GM18858 (cell line): Measurements from ENCODE around the gene TNNC2.
"Not testable (repeated sequence)": the region's sequence is repeated elsewhere in the genome, so short reads cannot be mapped to it uniquely, and the experiment has no call there.

ENCODE experiments used
- ATAC-seq: cut with Tn5 transposase; IDR thresholded peaks from one replicate; pipeline ENCODE4 v1.9.1; 2021; ENCODE audit not compliant: unreplicated experiment

Gene TNNC2

DNA sequence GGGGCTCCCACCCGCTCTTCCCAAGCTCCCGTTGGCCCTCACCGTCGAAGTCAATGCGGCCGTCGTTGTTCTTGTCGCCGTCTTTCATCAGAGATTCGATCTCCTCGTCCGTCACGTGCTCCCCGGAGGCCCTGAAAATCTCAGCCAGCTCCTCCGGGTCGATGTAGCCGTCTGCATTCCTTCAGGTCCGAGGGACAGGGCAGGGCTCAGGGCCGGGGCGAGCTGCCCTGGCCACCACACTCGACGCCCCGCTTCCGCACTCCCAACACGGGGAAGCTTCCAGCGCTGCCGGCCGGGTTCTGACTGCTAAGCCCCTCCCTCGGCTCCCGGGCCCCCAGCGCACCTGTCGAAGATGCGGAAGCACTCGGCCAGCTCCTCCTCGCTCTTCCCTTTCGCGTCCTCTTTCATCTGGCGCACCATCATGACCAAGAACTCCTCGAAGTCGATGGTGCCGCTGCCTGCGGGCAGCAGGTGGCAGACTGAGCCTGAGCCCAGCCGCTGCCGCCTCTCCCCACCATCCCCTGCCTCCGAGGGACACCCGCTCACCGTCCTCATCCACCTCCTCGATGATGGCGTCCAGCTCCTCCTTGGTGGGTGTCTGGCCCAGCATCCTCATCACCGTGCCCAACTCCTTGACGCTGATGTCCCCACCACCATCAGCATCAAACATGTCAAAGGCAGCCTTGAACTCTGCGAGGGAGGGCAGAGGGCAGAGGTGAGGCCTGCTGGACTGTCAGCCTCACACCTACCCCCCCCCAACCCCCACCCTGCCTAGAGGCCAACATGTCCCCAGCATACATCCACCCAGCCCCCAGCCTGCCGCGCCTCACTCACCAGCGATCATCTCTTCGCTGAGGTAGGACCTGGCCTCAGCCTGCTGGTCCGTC is 2.9 kb downstream of the TNNC2 start:
- no peak for ATAC-seq

DNA sequence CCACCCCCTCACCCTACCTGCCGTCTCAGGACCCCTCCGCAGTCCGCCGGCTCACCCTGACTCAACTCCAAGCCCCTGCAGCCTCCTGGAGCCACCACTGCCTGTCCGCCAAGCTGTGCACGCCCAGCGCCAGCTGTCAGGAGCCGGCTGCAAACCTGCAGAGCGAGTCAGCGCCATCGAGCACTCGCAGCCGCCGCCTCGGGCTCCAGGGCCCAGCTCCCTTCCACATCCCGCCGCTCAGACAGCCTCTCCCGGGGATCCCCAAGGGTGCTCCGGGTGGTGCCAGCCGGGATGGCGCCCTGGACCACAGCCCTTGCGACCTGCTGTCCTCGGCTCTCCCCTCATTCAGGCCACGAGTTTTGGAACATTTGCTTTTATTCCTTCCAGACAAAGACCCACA is 4.3 kb downstream of the TNNC2 start:
- no peak for ATAC-seq

DNA sequence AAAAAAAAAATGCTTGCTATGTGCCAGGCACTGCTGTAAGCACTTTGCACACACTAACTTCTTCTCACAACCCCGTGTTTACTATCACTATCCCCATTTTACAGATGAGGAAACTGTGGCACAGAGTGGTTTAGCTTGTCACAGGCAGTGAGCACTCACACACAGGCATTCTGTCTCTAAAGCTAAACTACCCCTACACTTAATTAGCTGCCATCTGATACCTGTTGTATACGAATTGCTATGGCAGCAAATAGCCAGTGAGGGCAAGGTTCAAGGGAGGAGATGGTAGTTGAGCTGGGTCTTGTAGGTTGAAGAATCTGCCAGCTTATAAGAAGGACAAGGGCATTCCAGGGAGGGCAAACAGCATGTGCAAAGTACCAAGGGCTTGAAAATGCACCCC is 5.2 kb downstream of the TNNC2 start:
- ATAC-seq, result no peak

DNA sequence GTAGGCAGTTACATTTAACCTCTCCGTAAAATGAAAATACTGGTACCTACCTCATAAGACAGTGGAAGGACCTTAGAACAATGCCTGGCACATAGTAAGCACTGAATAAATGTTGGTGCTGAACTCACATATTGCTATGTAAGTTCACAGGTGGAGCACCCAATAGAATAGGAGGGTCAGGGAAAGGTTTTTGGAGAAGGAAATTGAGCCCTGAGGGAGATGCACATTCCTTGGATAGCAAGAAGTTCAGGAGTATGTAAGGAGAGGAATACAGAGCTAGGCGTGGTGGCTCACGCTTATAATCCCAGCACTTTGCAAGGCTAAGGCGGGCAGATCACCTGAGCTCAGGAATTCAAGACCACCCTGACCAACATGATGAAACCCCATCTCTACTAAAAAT is 7.6 kb downstream of the TNNC2 start:
- ATAC-seq, result no peak

DNA sequence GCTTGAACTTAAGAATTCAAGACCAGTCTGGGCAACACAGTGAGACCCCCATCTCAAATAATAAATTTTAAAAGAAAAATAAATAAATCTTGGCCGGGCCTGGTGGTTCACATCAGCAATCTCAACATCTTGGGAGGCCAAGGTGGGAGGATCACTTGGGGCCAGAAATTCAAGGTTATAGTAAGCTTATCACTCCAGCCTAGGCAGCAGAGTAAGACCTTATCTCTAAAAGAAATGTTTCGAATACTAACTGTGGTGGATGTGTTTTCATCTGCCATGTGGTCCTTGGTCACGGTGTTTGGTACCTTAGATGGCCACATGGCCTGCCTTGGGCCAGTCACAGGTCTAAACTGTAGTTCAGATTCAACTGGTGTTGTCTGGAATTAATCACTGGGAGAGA is 8.9 kb downstream of the TNNC2 start:
- ATAC-seq, result no peak

DNA sequence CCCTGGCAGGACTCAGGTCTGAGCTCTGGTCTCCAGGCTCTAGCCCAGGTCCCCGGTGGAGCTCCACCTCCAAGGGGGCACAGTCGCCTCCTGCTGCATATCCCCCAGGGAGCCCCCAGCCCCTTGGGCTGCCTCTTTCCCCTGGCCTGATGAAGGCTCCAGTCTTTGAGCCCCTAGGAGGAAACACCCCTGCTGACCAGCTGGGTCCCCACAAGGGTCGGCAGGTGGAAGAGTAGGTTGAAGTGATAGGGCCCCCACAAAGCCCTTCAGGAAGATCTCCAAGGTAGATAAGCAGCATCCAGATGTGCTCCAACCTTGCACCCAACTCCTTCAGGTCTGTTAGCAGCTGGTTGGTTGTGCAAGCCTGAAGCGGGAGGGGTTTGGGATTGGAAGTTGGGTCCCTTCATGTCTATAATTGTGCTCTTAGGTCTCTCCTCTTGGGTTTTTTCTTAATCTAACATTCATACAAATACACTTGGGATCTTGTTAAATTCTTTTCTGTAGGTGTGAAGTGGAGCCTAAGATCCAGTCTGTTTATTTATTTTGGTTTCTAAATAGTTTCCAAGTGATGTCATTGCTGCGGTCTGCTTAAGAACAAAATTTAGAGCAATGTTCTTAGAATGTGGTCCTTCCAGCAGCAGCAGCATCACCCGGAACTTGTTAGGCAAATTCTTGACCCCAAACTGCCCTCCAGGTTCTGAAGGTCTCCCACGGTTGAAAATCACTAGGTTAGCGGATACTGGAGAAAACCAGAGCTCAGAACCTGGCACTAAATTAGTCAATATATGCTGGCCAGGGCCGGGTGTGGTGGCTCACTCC is 9.5 kb downstream of the TNNC2 start:
- no peak for ATAC-seq

DNA sequence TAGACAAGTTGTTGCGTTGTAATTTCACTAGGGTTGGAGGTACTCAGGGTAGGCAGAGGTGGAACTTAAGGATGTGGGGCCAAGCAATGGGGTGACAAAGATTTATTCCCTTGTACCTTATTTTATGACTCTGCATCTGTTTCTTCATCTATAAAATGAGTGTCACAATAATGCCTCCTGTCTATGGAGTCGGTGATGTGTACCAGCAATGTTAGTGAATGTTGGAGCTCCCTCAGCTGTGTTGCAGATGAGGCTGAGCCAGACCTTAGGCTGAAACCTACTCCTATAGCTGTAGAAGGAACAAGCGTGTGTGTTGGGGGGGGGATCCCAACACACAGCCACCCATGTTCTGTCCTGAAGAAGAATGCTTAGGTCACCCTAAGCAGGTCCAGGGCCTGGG is 10.2 kb downstream of the TNNC2 start:
- no peak for ATAC-seq

DNA sequence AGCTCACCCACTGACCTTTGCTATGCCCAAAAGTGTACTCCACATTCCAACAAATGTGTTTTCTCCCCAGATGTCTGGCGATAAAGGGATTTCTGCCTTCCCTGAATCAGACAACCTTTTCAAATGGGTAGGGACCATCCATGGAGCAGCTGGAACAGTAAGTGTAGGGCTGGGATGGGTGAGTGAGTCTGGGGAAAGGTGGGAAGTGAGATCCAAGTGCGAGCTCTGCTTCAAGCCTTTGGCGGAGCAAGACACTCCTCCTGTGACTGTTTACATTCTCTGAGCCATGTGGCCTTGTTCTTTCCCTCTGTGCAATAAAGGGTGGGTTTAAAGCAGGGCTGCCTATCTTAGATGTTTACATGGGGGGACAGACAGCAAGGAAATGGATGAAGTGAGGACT is 12.8 kb downstream of the TNNC2 start:
- no peak for ATAC-seq

DNA sequence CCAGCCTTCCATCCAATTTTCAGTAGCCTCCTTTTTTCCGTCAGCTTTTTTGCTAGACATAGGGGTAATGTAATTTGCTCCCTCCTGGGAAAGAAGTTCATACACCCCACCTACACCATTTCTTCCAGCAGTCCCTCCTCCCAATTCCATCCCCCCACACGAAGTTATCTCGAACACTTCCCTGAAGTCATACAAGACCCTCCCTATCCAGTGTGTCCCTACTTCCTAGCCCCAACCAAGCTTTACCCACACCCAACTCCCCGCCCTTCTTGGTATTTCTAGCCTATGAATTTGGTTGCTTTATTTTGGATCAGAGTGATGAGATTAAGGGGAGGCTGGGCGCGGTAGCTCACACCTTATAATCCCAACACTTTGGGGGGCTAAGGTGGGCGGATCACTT is 13.6 kb downstream of the TNNC2 start:
- ATAC-seq, result no peak

DNA sequence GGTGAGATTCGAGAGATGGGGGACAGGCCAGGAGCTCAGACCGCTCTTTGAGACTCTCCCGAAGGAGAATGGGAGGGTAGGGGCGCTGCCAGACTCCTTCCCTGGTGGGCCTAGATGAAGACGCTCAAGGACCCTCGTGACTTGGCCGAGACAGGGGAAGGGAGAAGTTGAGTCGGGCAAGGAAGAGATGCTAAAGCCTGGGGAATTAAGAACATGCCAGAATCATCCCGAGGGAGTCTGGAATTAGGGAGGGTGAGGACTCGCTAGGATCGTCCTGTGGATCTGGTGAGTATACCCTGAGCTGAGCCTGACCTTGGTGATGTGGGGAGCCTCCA is 14.1 kb downstream of the TNNC2 start:
- no peak for ATAC-seq

DNA sequence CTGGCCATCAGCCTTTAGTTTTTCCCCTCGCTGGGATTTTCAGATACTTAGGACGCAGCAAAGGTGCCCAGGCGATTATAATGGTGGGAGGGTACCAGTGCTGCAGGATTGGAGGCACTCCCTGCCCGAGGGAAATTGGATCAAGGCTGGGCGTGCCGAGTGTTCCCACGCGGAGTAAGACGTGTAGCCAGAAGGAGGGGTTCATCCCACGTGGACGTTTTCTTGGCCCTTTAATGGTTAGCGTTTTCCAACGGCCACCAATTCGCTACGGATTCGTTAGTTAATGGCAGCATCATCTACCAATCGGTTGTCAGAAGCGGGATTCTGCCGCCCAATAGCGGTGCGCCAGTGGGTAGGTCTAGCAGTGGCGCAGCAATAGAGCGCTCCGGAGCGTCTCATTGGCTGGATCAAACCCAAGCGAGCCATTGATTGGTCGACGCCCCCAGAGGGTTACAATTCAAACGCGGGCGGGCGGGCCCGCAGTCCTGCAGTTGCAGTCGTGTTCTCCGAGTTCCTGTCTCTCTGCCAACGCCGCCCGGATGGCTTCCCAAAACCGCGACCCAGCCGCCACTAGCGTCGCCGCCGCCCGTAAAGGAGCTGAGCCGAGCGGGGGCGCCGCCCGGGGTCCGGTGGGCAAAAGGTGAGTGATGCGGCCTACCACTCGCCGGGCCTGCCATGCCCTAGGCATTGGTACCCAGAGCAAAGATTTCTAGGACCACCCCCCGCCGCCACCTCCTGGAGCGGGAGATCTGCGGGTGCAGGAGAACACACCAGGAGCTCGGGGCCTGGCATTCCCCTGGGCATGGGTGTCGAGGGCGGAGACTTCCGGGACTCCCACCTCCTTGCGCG is 14.7 kb downstream of the TNNC2 start, which contains the start of gene UBE2C:
Gene UBE2C (plus strand): TSS at position 488 of the 849 bp plus-strand sequence. CDS start 52 bp downstream, at position 540.
- ATAC-seq, result peak; percentile 95

DNA sequence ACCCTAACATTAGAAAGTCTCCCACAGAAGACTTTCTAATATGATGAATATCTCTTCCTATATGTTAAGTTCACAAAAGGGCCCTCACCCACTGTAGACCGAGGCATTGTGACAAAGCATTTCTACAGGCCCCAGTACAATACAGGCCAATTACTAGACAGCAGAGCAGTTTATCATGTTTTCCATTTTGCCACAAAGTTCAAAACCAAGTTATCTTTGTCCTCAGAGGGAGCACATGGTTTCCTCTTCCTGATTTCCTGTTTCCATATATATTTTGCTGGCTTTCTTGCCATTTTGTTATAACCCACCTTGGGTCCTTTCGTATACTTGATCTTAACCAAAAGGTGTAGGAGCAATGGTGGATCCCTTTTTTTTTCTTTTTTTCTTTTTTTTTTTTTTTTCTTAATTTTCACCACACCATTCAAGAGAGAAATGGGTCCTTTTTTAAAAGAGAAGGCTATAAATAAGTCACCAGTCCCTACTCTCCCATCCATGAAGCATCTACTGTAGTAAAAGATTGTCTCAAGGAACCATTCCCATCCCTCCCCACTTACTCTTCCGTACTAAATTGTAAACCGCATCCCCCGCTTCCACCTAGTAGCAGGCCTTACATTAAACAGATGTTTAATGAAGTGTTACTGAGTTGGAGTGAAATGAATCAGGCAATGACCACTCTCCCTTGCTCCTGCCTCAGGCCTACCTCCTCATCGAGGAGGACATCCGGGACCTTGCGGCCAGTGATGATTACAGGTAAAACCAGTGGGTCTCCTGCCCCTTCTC is 16.7 kb downstream of the TNNC2 start:
- no peak for ATAC-seq

DNA sequence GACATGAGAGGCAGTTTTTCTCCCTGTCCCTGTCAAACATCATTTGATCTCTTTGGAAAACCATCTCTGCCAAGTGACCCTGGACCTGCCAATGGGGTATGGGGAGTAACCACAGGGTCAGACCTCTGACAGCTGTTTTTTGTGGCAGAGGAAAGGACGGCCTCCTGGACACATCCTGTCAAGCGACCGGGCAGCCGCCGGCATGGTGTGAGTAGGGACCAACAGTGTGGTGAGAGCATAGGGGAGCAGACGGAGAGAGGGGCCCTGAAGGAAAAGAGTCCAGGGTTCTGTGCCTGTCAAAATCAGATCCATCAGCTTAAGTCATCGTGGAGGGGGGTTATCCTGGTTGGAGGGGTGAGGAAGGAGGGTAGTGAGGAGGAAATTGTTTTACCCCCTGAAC is 25.3 kb downstream of the TNNC2 start:
- ATAC-seq, result no peak

DNA sequence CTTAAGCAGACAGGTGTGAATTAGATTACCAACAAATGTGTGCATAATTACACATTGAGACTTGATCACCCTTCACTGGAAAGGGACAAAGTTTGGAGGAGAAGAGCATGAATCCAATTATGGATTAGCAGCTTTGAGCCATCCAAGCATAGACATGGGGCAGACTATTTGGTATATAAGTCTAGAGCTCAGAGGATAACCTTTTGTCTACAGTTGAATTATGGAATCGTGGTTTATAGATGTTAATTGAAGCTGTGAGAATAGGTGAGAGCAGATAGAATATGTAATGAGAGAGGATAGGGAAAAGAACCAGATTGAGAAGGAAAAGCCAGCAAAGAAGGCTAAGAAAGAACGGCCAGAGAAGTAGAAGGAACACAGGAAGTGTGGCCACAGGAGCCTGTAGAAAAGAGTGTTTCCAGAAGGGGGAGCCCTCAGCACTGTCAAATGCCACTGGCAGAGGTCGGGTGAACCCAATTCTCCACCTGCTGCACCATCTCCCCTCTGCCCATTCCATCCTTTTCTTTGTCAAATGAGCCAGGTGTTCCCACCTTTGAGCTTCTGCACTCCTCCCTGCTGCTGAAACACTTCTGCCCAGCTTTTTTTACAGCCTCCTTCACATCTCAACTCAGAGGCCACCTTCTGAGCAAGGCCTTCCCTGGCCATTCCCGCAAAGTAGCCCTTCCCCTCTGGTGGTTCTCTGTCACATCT is 28.0 kb downstream of the TNNC2 start:
- ATAC-seq, result no peak

DNA sequence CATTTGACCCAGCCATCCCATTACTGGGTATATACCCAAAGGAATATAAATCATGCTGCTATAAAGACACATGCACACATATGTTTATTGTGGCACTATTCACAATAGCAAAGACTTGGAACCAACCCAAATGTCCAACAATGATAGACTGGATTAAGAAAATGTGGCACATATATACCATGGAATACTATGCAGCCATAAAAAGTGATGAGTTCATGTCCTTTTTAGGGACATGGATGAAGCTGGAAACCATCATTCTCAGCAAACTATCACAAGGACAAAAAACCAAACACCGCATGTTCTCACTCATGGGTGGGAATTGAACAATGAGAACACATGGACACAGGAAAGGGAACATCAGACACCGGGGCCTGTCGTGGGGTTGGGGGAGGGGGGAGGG is 29.2 kb downstream of the TNNC2 start:
- ATAC-seq, result not testable (repeated sequence)

DNA sequence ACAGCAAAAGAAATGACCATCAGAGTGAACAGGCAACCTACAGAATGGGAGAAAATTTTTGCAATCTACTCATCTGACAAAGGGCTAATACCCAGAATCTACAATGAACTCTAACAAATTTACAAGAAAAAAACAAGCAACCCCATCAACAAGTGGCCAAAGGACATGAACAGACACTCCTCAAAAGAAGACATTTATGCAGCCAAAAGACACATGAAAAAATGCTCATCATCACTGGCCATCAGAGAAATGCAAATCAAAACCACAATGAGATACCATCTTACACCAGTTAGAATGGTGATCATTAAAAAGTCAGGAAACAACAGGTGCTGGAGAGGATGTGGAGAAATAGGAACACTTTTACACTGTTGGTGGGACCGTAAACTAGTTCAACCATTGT is 29.6 kb downstream of the TNNC2 start:
- not testable (repeated sequence) for ATAC-seq

DNA sequence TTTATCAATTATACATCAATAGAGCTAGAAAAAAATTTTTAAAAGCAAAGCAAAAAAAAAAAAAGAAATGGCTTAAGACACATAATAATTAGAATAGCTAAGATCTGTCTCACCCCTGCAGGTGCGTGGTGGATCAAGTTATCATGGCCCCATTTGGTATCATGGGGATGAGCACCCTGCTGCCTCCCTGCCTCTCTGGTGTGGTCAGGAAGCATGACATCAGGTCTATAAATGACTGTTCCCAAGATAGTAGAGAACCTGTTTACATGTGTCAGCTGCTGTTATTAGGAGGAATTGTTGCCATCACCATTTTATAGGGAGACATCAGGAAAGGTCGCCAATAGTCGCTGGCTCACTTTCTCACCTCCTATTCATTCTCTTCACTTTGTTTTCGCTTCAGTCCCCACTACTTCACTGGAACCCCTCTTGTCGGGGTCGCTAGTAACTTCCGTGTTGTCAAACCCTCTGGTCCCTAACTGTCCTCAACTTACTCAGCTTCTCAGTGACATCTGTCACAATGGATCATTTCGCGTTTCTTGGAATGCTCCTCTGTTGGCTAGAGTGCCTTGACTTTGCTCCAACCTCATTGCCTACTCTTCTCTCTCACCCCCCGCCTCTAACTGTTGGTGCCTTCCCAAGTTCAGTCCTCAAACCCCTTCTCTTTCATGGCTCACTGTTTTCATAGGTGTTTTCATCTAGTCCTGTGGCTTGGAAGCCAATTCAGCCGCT is 30.6 kb downstream of the TNNC2 start:
- no peak for ATAC-seq

DNA sequence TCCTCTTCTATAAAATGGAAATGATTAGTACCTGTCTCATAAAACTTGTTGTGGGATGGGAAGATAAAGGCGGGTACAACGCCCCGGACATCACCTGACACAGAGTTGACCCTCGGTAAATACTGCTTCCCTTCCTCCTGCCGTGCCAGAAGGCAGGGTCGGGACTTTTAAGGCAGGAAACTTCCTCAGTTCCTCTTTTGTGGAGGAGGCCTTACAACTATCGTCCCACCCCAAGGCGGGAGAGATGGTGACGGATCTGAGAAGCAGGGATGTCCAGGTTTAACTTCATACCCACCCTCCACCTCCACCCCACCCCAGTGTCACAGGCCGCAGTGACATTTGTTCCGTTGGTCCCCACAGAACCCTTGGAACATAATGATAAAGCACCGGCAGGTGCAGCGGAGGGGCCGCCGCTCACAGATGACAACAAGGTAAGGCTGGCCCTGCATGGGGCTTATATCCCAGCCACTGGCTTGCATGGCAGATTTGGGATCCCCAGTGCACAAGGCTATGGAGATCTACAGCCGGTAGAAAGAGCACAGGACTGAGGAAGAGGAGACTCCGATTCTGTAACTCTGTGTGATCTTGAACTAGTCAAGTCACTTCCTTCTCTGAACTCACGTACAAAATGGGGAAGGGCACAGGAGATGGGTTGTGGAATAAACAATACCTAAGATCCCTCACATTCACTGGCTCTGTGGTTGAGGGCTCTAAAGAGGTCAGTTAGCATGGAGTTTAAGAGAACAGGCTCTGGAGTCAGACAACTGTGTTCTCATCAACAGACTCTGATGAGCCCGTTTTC is 34.6 kb downstream of the TNNC2 start:
- ATAC-seq, result no peak
